HG03064 (cell line): Measurements from ENCODE around the gene MT1A.

Experiments
- ATAC-seq: cut with Tn5 transposase; IDR thresholded peaks from one replicate; pipeline ENCODE4 v1.9.1; 2021; ENCODE audit warnings: low read depth; ENCODE audit not compliant: unreplicated experiment

MT1A gene

GRCh38 chr16:56630134-56630533 lies 8.3 kb upstream of the MT1A start:
- ATAC-seq: no peak

- no peak for ATAC-seq
These were observed 7.3 kb upstream of the MT1A start for GRCh38 chr16:56631197-56631596.

- ATAC-seq: no peak
These were observed 6.7 kb upstream of the MT1A start for GRCh38 chr16:56631832-56632155.

- no peak for ATAC-seq
These were observed 6.2 kb upstream of the MT1A start, which contains the start of gene MT1M for GRCh38 chr16:56632156-56632847. Gene MT1M, plus strand, starts transcription at chr16:56632659. Its CDS starts 73 bp downstream, at chr16:56632732.

GRCh38 chr16:56632848-56633365 lies 5.6 kb upstream of the MT1A start:
- no peak for ATAC-seq

GRCh38 chr16:56633535-56633934 lies 4.9 kb upstream of the MT1A start:
- no peak for ATAC-seq

GRCh38 chr16:56634715-56635440 lies 3.6 kb upstream of the MT1A start:
- no peak for ATAC-seq

GRCh38 chr16:56635441-56635967 lies 3.0 kb upstream of the MT1A start:
- ATAC-seq: no peak

- ATAC-seq: no peak
These were observed 1.7 kb upstream of the MT1A start for GRCh38 chr16:56636616-56637413.

- ATAC-seq: no peak
These were observed 579 bp downstream of the MT1A start for GRCh38 chr16:56639045-56639444.

GRCh38 chr16:56640076-56640475 lies 1.6 kb downstream of the MT1A start:
- ATAC-seq: no peak

GRCh38 chr16:56641166-56641565 lies 2.7 kb downstream of the MT1A start:
- ATAC-seq: no peak

- no peak for ATAC-seq
These were observed 4.8 kb downstream of the MT1A start for GRCh38 chr16:56643080-56643778.

- no peak for ATAC-seq
These were observed 5.4 kb downstream of the MT1A start for GRCh38 chr16:56643833-56644232.

- ATAC-seq: no peak
These were observed 6.8 kb downstream of the MT1A start for GRCh38 chr16:56645311-56645710.

GRCh38 chr16:56645838-56646237 lies 7.4 kb downstream of the MT1A start:
- no peak for ATAC-seq

- ATAC-seq: no peak
These were observed 9.4 kb downstream of the MT1A start for GRCh38 chr16:56647641-56648431.

GRCh38 chr16:56649271-56649670 lies 10.8 kb downstream of the MT1A start:
- ATAC-seq: no peak

- no peak for ATAC-seq
These were observed 11.4 kb downstream of the MT1A start for GRCh38 chr16:56649820-56650219.

GRCh38 chr16:56651586-56651985 lies 13.1 kb downstream of the MT1A start, which contains the start of gene MT1B:
Gene MT1B, plus strand, starts transcription at chr16:56651886. Its CDS starts 68 bp downstream, at chr16:56651954.
- no peak for ATAC-seq
